Measurements from ENCODE around the gene NMD3. TPM values are rescaled to one million over a fixed set of nuclear protein-coding genes. Genes with fewer than 3 reads are reported as not detected.

Gene NMD3
- total RNA-seq, 8 experiments from 2014 or later, result 45.5 to 115 (median 66.7) TPM

- in situ Hi-C loops (cut with MboI; ENCODE audit: low pct_unique_long_range_greater_than_20kb in 2 of 9, low sequenced_read_pairs in 9 of 9, unreplicated experiment in 9 of 9), result loop anchor here in 3 of 9 experiments (25.0 kb wide), 2 partner anchors 92 to 117 kb away; no protein-coding TSS in a partner anchor
- H3K4me3 ChIP-seq, result no peak overlapping the region
- no peak for ATAC-seq (replicated peaks in 6 of 8)
- H3K27ac ChIP-seq, result no peak overlapping the region
- H3K4me1 ChIP-seq (replicated peaks in 1 of 2), result no peaks in the 10 kb centered on the region
These were observed 74.2 kb downstream of the NMD3 start for GRCh38 chr3:161295325-161295724.

GRCh38 chr3:161296814-161297213, 75.7 kb downstream of the NMD3 start:
- ATAC-seq (replicated peaks in 6 of 8), result no peak
- WGBS, 10 experiments, result 0 to 100% (median 83%) methylated on average over 1 to 3 of the region's 3 CpGs; no CpG with 5 or more reads in 1 of the 10 experiments
- Histone ChIP-seq H3K27ac (no peak overlapping the region), H3K4me1 (replicated peaks in 1 of 2) (no peaks in the 10 kb centered on the region), H3K4me3 (no peak overlapping the region)
- in situ Hi-C loops (cut with MboI; ENCODE audit: low pct_unique_long_range_greater_than_20kb in 2 of 9, low sequenced_read_pairs in 9 of 9, unreplicated experiment in 9 of 9), result loop anchor here in 3 of 9 experiments (25.0 kb wide), 2 partner anchors 90 to 115 kb away; no protein-coding TSS in a partner anchor

Other genes with a start within 250 kb of the NMD3 start
- 10 to 100 TPM in 7 of 8 experiments, 1 to 10 TPM in 1; 6.7 to 64.4 (median 23.0) TPM for gene B3GALNT1, start 116.0 kb upstream of the NMD3 start, total RNA-seq
- 10 to 100 TPM in 2 of 8 experiments, 1 to 10 TPM in 3, under 1 TPM in 2, not detected in 1; 0.52 to 48.0 (median 4.7) TPM for gene SPTSSB, start 150.2 kb downstream of the NMD3 start, total RNA-seq

All from motor neuron (in vitro differentiated cells).